ENCODE data around the gene PTEN.
"Not testable (repeated sequence)": the region's sequence is repeated elsewhere in the genome, so short reads cannot be mapped to it uniquely, and the experiment has no call there.

PTEN gene

GRCh38 chr10:87867453-87867852, 4.0 kb downstream of the PTEN start:
- Histone ChIP-seq H3K9me3 (ENCODE audit: control insufficient read depth, low read length) (no peaks in the 10 kb centered on the region), H3K36me3 (ENCODE audit: control insufficient read depth, insufficient read depth, low read length) (no peaks in the 10 kb centered on the region), H3K4me1 (ENCODE audit: control insufficient read depth, insufficient read depth, low read length, poor library complexity, severe bottlenecking) (peaks cover 8% of the 10 kb centered on the region), H3K4me3 (ENCODE audit: insufficient read depth, low read depth, low read length, poor library complexity, severe bottlenecking) (peak overlapping the region; percentile 22), H3K27ac (ENCODE audit: insufficient read depth, low read length, poor library complexity, severe bottlenecking) (no peak overlapping the region), H3K27me3 (replicated peaks; ENCODE audit: control insufficient read depth, insufficient read depth, low read length, poor library complexity, severe bottlenecking) (no peaks in the 10 kb centered on the region)
- no peak for DNase-seq

- no peak overlapping the region for H3K27ac ChIP-seq (ENCODE audit: insufficient read depth, low read length, poor library complexity, severe bottlenecking)
- DNase-seq: no peak
- H3K27me3 ChIP-seq (replicated peaks; ENCODE audit: control insufficient read depth, insufficient read depth, low read length, poor library complexity, severe bottlenecking): no peaks in the 10 kb centered on the region
- no peaks in the 10 kb centered on the region for H3K36me3 ChIP-seq (ENCODE audit: control insufficient read depth, insufficient read depth, low read length)
- H3K4me1 ChIP-seq (ENCODE audit: control insufficient read depth, insufficient read depth, low read length, poor library complexity, severe bottlenecking): peaks cover 11% of the 10 kb centered on the region
- H3K4me3 ChIP-seq (ENCODE audit: insufficient read depth, low read depth, low read length, poor library complexity, severe bottlenecking): peak overlapping the region; percentile 7
- H3K9me3 ChIP-seq (ENCODE audit: control insufficient read depth, low read length): no peaks in the 10 kb centered on the region
Observed at GRCh38 chr10:87868277-87868676, 4.9 kb downstream of the PTEN start.

GRCh38 chr10:87869139-87869538, 5.7 kb downstream of the PTEN start:
- H3K9me3 ChIP-seq (ENCODE audit: control insufficient read depth, low read length); H3K4me3 ChIP-seq (ENCODE audit: insufficient read depth, low read depth, low read length, poor library complexity, severe bottlenecking); DNase-seq; H3K27me3 ChIP-seq (replicated peaks; ENCODE audit: control insufficient read depth, insufficient read depth, low read length, poor library complexity, severe bottlenecking); H3K27ac ChIP-seq (ENCODE audit: insufficient read depth, low read length, poor library complexity, severe bottlenecking); H3K36me3 ChIP-seq (ENCODE audit: control insufficient read depth, insufficient read depth, low read length): not testable (repeated sequence)
- H3K4me1 ChIP-seq (ENCODE audit: control insufficient read depth, insufficient read depth, low read length, poor library complexity, severe bottlenecking): peaks cover 13% of the 10 kb centered on the region

GRCh38 chr10:87869773-87870551, 6.5 kb downstream of the PTEN start:
- DNase-seq: no peak
- Histone ChIP-seq H3K36me3 (ENCODE audit: control insufficient read depth, insufficient read depth, low read length) (no peaks in the 10 kb centered on the region), H3K9me3 (ENCODE audit: control insufficient read depth, low read length) (no peaks in the 10 kb centered on the region), H3K4me1 (ENCODE audit: control insufficient read depth, insufficient read depth, low read length, poor library complexity, severe bottlenecking) (peaks cover 13% of the 10 kb centered on the region), H3K27me3 (replicated peaks; ENCODE audit: control insufficient read depth, insufficient read depth, low read length, poor library complexity, severe bottlenecking) (no peaks in the 10 kb centered on the region), H3K4me3 (ENCODE audit: insufficient read depth, low read depth, low read length, poor library complexity, severe bottlenecking) (no peak overlapping the region), H3K27ac (ENCODE audit: insufficient read depth, low read length, poor library complexity, severe bottlenecking) (no peak overlapping the region)

GRCh38 chr10:87872828-87873227, 9.4 kb downstream of the PTEN start:
- peaks cover 13% of the 10 kb centered on the region for H3K4me1 ChIP-seq (ENCODE audit: control insufficient read depth, insufficient read depth, low read length, poor library complexity, severe bottlenecking)
- no peak for DNase-seq
- no peaks in the 10 kb centered on the region for H3K9me3 ChIP-seq (ENCODE audit: control insufficient read depth, low read length)
- no peak overlapping the region for H3K27ac ChIP-seq (ENCODE audit: insufficient read depth, low read length, poor library complexity, severe bottlenecking)
- H3K36me3 ChIP-seq (ENCODE audit: control insufficient read depth, insufficient read depth, low read length): no peaks in the 10 kb centered on the region
- H3K4me3 ChIP-seq (ENCODE audit: insufficient read depth, low read depth, low read length, poor library complexity, severe bottlenecking): no peak overlapping the region
- no peaks in the 10 kb centered on the region for H3K27me3 ChIP-seq (replicated peaks; ENCODE audit: control insufficient read depth, insufficient read depth, low read length, poor library complexity, severe bottlenecking)

GRCh38 chr10:87873656-87874055, 10.2 kb downstream of the PTEN start:
- Histone ChIP-seq H3K36me3 (ENCODE audit: control insufficient read depth, insufficient read depth, low read length) (no peaks in the 10 kb centered on the region), H3K27ac (ENCODE audit: insufficient read depth, low read length, poor library complexity, severe bottlenecking) (no peak overlapping the region), H3K27me3 (replicated peaks; ENCODE audit: control insufficient read depth, insufficient read depth, low read length, poor library complexity, severe bottlenecking) (no peaks in the 10 kb centered on the region), H3K9me3 (ENCODE audit: control insufficient read depth, low read length) (no peaks in the 10 kb centered on the region), H3K4me3 (ENCODE audit: insufficient read depth, low read depth, low read length, poor library complexity, severe bottlenecking) (no peak overlapping the region), H3K4me1 (ENCODE audit: control insufficient read depth, insufficient read depth, low read length, poor library complexity, severe bottlenecking) (peaks cover 11% of the 10 kb centered on the region)
- no peak for DNase-seq

- H3K9me3 ChIP-seq (ENCODE audit: control insufficient read depth, low read length): no peaks in the 10 kb centered on the region
- no peak for DNase-seq
Observed at GRCh38 chr10:87875929-87876571, 12.6 kb downstream of the PTEN start.

GRCh38 chr10:87878664-87879459, 15.4 kb downstream of the PTEN start:
- Histone ChIP-seq H3K9me3 (ENCODE audit: control insufficient read depth, low read length) (no peaks in the 10 kb centered on the region), H3K27me3 (replicated peaks; ENCODE audit: control insufficient read depth, insufficient read depth, low read length, poor library complexity, severe bottlenecking) (no peaks in the 10 kb centered on the region), H3K4me3 (ENCODE audit: insufficient read depth, low read depth, low read length, poor library complexity, severe bottlenecking) (no peak overlapping the region), H3K27ac (ENCODE audit: insufficient read depth, low read length, poor library complexity, severe bottlenecking) (no peak overlapping the region), H3K4me1 (ENCODE audit: control insufficient read depth, insufficient read depth, low read length, poor library complexity, severe bottlenecking) (no peaks in the 10 kb centered on the region), H3K36me3 (ENCODE audit: control insufficient read depth, insufficient read depth, low read length) (no peaks in the 10 kb centered on the region)
- no peak for DNase-seq

More at GRCh38 chr10:87875929-87876571, 12.6 kb downstream of the PTEN start:
- Histone ChIP-seq H3K4me3 (ENCODE audit: insufficient read depth, low read depth, low read length, poor library complexity, severe bottlenecking) (no peak overlapping the region), H3K4me1 (ENCODE audit: control insufficient read depth, insufficient read depth, low read length, poor library complexity, severe bottlenecking) (peaks cover 5% of the 10 kb centered on the region), H3K27ac (ENCODE audit: insufficient read depth, low read length, poor library complexity, severe bottlenecking) (no peak overlapping the region), H3K36me3 (ENCODE audit: control insufficient read depth, insufficient read depth, low read length) (no peaks in the 10 kb centered on the region), H3K27me3 (replicated peaks; ENCODE audit: control insufficient read depth, insufficient read depth, low read length, poor library complexity, severe bottlenecking) (no peaks in the 10 kb centered on the region)

GRCh38 chr10:87880336-87880735, 16.9 kb downstream of the PTEN start:
- H3K27ac ChIP-seq (ENCODE audit: insufficient read depth, low read length, poor library complexity, severe bottlenecking): no peak overlapping the region
- no peak overlapping the region for H3K4me3 ChIP-seq (ENCODE audit: insufficient read depth, low read depth, low read length, poor library complexity, severe bottlenecking)
- H3K9me3 ChIP-seq (ENCODE audit: control insufficient read depth, low read length): no peaks in the 10 kb centered on the region
- DNase-seq: no peak
- H3K27me3 ChIP-seq (replicated peaks; ENCODE audit: control insufficient read depth, insufficient read depth, low read length, poor library complexity, severe bottlenecking): no peaks in the 10 kb centered on the region
- no peaks in the 10 kb centered on the region for H3K4me1 ChIP-seq (ENCODE audit: control insufficient read depth, insufficient read depth, low read length, poor library complexity, severe bottlenecking)
- H3K36me3 ChIP-seq (ENCODE audit: control insufficient read depth, insufficient read depth, low read length): peaks cover 3% of the 10 kb centered on the region

Data from effector memory CD4-positive, alpha-beta T cell (primary cell).